C4-2B (cell line): ENCODE data around the gene FMNL2.

Experiments
- CTCF ChIP-seq: fragments of 450-650 bp; conservative IDR thresholded peaks from 2 replicates; pipeline ENCODE4 v1.5.1; 2017; ENCODE audit warnings: mild to moderate bottlenecking
- ZFX ChIP-seq: fragments of 450-650 bp; IDR thresholded peaks from 2 replicates; pipeline ENCODE4 v1.6.1; 2017

GRCh38 chr2:152444448-152444847, 109.5 kb downstream of the FMNL2 start:
- no peak for TF ChIP-seq CTCF
- TF ChIP-seq ZFX: no peak
